NCI-H774 (cell line): ENCODE data around the gene TFAP2E.

Source experiments
- DNase-seq: peaks from one replicate; lab custom pipeline; 2025; lab: John Stamatoyannopoulos, UW

Gene TFAP2E

DNA sequence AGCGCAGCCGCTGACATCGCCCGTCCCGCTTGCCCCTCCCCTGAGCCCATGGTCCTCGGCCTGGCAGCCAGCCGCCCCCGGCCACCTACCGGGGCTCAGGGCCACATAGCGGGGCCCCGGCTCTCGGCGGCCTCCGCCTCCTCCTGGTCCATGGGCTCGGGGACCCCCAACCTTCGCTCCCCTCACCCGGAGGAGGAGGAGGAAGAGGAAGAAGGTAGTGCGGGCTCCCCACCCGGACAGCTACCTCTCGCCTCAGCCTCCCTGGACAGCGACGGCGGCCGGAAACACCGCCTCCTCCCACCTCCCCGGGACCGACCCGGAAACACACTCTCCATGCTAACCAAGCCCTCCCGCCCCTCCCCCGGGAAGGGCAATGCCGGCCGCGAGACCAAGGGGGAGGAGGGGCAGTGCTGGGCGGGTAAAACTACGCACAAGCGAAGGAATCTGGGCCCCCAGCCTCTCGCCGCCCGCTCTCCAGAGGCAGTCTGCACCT is 15.9 kb upstream of the TFAP2E start, which contains the start of gene KIAA0319L:
TSS of gene KIAA0319L (minus strand) at position 286 of the 493 bp plus-strand sequence. CDS start 2,912 bp downstream, outside the sequence.
- DNase-seq = peak; percentile 94

DNA sequence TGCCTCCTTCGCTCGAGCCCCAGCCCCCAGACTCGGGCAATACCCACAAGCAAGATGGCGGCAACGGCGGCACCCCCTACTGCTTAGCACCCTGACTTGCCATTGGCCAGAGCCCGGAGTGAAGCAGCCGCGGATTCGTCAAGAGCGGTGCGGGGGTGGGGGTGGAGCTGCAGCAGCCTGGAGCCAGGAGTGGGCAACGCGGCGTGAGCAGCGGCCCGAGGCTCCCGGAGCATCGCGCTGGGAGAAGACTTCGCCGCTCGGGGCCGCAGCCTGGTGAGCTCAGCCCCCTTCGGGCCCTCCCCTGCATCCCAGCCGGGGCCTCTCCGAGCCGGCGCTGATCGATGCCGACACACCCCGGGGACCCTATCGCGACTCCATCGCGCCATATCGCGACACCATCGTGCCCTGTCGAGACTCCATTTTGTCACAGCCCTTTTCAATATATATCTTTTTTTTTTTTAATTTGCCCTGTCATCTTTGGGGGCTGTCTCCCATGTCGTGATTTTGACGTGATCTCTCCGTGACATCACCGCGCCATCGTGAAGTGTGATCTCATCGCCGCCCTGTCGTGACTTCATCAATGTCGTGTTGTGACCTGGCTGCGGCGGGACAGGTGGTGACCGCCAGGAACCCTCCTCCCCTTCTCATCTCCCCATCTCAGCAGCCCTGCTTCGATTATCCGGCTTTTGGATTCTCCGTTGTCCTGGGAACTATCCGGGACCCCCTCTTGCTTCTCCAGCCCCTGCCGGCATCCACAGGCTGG is 15.3 kb upstream of the TFAP2E start, which contains the start of gene NCDN:
TSS of gene NCDN (plus strand) at position 189 of the 763 bp plus-strand sequence. CDS start at position 581, 392 bp downstream.
- peak; percentile 99 for DNase-seq

DNA sequence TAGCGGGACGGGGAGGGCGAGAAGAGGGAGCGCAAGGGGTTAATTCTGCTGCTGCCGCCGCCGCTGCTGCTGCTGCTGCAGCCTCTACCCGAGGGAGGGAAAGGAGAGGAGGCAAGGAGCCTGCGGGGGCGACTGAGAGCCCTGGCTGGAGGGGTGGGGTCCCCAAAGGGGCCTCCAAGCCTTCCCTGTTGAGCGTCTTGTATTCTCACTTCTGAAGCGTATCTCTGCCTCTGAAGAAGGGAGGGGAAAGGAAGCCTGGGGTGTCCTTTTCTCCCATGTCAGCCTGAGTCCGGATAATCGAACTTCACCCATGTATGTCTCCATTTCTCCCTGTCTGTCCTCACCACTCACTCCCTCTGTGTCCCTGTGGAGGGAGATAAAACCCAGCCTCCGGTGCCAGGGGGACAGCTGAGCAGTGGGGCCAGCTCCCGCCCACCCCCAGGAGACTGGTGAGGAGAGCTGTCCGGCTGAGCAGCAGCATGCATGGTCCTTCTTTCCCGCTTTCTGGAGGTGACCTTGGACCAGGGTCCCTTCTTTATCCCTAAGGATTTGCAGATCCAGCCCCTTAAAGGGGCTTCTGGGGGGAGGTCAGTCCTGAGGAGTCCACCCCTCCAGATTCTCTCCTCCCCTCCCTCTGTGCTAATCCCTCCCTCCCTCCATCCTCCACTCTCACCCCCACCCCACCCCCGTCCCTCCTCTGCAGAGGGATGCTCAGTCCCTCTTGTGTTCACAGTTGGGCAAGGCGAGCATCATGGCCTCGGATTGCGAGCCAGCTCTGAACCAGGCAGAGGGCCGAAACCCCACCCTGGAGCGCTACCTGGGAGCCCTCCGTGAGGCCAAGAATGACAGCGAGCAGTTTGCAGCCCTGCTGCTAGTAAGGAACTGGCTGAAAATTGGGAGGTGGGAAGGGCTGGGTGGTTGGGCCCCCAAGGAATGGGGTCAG is 14.5 kb upstream of the TFAP2E start:
- no peak for DNase-seq

DNA sequence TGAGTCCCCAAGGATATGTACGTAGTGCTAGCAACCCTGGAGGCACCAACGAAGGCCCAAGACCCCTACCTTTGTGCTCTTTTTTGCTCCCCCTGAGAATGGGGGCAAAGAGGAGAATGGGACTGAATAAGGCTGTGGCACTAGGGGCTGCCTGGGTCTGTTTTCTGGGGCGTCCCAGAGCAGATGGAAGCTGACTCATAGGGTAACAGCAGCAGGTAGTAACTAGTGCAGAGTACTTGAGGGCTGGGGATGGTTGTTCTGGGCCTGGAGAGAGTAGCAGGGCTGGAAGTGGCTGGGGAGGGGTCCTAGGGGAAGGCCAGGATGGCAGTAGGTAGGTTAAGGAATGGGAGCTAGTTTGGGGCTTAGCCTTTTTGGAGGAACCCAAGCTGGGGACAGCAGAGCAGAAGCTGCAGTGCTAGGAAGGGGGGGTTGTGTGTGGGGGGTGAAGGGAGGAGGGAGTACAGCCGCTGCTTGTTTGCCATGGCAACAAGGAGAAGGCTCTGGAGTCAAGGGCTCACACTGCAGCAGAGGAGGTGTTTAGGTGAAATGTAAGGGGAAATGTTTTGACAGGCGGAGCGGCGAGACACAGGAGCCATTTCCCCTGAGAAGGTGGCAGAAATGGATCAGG is 13.7 kb upstream of the TFAP2E start:
- DNase-seq = no peak

DNA sequence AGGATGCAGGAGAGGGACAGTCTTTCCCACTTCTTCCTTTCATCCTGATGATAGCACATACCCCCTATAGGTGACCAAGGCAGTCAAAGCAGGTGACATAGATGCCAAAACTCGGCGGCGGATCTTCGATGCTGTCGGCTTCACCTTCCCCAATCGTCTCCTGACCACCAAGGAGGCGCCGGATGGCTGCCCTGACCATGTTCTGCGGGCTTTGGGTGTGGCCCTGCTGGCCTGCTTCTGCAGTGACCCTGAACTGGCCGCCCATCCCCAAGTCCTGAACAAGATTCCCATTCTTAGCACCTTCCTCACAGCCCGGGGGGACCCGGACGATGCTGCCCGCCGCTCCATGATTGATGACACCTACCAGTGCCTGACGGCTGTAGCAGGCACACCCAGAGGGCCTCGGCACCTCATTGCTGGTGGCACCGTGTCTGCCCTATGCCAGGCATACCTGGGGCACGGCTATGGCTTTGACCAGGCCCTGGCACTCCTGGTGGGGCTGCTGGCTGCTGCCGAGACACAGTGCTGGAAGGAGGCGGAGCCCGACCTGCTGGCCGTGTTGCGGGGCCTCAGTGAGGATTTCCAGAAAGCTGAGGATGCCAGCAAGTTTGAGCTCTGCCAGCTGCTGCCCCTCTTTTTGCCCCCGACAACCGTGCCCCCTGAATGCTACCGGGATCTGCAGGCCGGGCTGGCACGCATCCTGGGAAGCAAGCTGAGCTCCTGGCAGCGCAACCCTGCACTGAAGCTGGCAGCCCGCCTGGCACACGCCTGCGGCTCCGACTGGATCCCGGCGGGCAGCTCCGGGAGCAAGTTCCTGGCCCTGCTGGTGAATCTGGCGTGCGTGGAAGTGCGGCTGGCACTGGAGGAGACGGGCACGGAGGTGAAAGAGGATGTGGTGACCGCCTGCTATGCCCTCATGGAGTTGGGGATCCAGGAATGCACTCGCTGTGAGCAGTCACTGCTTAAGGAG is 12.6 kb upstream of the TFAP2E start:
- DNase-seq = no peak

DNA sequence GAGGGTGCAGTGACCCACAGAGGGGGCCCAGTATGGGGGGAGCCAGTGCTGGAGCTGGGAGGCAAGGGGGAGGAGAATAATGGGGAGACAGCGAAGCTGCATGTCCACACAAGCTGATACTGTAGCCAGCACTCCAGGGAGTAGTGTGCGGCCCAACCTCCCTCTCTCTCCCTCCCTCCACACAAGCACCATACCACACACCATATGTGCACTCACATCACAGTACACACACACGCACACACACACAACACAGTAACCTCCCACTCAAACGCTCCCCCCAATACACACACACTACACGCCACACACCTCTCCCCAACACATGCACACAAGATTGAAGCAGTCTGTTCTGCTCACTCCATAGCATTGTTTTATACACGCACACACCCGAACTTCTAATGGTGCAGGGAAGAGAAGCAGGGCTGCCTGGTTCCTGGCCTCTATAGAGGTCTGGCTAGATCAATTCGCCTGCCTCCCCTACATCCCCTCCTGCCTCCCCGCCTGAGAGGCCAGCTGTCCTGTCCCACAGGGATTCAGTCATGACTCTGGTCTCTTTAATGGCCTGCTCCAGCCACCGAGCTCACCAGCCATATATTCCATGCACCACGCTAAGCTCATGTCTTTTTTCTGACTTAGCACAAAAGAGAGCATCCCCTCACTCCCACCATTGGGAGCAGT is 11.7 kb upstream of the TFAP2E start:
- DNase-seq = no peak

DNA sequence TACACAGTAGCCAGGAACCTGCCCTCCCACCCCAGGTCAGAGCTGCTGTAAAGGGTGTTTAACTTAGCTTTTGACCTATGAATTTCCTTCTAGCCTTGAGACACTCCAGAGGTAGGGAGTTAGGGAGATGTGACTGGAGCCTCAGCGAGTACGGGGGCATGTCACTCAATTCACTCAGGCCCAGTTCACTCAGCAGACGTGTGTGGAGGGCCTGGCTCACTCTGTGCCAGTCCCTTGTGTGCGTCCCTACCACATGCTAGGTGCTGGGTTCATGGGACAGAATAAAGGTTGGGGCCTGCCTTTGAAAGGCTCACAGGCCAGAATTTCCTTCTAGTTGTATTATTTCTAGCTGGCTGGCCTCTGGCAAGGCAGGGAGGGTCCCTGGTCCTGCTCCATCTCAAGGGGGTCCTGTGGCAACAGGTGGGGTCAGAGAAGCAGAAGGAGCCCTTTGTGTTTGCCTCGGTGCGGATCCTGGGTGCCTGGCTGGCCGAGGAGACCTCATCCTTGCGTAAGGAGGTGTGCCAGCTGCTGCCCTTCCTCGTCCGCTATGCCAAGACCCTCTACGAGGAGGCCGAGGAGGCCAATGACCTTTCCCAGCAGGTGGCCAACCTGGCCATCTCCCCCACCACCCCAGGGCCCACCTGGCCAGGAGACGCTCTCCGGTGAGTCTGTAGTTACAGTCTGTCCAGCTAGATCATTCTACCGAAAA is 11.0 kb upstream of the TFAP2E start:
- DNase-seq = no peak

DNA sequence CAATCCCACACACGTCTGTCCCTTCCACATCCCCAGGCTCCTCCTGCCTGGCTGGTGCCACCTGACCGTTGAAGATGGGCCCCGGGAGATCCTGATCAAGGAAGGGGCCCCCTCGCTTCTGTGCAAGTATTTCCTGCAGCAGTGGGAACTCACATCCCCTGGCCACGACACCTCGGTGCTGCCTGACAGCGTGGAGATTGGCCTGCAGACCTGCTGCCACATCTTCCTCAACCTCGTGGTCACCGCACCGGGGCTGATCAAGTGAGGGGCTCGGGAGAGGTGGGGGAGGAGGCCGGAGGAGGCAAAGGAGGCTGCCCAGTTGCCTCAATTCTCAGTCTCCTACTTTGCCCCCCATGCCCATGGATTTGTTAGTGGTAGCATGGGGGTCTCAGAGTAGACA is 9.9 kb upstream of the TFAP2E start:
- DNase-seq = no peak

DNA sequence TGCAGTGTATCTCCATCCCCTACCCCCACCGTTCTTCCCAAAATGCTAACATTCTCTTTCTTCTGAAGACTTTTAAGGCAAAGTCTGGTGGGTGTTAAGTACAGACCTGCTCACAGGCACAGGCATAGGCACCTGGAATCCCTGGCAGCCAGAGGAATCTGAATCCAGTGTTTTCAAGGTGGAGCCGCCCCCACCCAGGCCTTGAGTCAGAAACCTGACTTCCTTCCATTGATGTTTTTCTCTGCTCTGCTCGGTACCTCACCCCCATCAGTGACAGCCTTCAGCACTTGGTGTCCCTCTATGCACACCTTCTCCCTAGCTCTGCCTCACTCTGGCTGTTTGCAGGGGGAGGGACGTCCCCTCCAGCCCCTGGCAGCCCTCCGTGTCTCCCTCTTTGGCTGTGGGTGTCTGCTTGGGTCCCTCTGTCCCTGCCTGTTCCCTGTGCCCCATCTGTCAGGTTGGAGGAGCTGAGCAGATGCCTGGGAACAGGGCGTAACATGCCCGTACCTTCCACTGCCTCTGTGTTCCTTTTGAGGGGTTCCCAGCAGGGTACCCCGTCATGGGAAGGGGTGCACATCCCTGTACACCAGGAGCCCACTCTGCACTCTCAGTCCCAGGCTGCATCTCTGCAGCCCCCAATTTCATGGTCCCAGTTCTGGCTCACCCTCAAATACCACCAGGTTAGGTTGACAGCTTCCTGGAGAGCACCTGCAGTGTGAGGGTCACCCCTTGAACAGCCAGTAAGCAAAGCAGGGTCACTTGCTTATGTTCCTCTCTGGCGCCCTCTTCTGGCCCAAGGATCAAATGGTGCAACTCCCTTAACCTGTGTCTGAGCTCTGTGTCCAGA is 8.9 kb upstream of the TFAP2E start:
- DNase-seq = peak; percentile 79

DNA sequence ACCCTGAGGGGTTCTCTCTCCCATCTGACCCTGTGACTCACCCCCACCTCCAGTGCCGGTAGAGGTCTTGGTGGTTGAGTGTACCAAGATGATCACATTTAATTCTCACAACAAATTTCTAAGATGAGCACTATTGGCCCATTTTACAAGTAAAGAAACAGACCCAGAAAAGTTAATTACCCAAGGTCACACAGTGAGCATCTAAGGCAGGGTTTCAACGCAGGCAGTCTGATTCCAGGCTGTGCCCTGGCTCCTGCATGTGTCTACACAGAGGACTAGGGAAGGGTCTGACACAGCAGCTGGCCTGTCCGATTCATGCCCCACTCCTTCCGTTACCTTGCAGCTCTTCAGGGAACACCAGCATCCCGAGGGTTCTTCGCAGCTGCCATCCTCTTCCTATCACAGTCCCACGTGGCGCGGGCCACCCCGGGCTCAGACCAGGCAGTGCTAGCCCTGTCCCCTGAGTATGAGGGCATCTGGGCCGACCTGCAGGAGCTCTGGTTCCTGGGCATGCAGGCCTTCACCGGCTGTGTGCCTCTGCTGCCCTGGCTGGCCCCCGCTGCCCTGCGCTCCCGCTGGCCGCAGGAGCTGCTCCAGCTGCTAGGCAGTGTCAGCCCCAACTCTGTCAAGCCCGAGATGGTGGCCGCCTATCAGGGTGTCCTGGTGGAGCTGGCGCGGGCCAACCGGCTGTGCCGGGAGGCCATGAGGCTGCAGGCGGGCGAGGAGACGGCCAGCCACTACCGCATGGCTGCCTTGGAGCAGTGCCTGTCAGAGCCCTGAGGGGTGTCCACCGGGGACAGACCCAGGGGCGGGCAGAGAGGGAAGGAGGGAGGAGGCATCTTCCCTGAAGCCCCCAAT is 8.0 kb upstream of the TFAP2E start:
- DNase-seq = no peak

DNA sequence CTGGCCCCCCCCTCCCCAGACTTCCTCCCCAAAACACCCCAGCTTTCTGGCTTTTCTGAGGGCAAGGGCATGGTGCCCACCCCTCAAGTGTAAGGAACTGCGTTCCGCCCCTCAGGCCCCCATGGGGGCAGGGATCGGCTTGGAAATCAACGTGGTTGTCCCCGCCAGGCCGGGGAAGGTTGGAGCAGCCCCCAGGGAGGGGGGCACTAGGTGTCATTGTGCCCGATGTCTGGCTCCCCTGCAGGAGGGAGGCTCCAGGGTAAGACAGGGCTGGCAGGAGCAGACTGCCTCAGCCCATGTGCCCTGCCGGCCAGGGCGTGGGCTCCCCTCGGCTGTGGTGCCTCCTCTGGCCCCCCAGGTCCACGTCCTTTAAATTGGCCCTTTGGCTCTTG is 7.4 kb upstream of the TFAP2E start:
- DNase-seq = no peak

DNA sequence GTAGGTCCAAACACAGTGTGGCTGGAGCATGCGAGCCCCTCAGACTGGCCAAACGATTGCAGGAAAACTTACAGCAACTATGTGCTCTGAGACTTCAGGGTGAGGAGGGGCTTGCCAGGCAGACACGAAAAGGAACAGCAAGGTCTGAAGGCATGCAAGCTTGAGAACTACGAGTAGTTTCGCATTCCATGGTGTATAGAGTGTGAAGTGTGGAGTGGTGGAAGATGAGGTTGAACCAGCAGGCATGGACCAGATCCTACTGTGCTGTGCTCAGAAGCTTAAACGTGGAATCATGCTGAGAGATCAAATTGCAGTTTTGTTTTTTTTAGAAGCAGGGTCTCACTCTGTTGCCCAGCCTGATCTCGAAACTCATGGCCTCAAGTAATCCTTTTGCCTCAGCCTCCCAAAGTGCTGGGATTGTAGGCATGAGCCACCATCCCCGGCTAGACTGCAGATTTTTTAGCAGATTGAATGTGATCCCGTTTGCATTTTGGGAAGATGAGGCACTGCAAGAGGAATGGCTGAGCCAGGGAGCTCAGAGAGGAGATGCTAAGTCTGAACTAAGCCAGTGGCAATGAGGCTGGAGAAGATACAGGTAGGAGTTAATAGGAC is 5.1 kb upstream of the TFAP2E start:
- no peak for DNase-seq

DNA sequence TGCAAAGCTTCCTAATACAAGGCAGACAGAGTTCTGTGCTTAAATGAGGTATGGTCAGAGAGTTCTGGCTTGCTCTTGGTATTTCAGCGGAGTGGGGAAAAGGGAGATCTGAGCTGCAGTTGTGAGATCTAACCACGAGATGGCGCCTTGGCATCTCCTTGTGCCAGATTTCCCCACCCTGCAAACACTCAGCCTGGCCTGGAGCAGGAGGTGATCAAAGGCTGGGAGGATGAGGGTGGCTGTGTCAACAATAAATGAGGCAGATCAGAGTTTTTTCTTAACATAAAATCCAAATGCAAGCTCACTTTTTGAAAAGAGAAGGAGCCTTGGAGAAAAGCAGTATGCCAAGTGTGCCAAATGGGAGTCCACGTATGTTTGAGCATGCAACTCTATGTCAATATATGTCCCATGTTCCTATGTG is 4.1 kb upstream of the TFAP2E start:
- DNase-seq = peak; percentile 66

DNA sequence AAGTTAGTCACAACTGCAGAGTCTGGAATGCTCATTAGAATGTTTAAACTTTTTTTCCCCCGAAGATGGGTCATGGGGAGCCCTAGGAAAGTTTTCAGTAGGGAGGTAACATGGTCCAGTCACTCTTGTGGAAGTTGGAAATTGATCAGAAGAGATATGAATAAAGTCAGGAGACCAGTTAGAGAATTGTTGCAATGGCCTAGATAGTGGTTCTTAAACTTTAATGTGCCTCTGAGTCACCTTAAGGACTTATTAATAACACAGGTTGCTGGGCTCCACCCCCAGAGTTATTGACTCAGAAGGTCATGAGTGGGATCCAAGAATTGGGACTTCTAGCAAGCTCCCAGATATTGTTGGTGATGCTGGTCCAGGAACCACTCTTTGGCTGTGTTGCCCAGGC is 3.2 kb upstream of the TFAP2E start:
- DNase-seq = no peak

DNA sequence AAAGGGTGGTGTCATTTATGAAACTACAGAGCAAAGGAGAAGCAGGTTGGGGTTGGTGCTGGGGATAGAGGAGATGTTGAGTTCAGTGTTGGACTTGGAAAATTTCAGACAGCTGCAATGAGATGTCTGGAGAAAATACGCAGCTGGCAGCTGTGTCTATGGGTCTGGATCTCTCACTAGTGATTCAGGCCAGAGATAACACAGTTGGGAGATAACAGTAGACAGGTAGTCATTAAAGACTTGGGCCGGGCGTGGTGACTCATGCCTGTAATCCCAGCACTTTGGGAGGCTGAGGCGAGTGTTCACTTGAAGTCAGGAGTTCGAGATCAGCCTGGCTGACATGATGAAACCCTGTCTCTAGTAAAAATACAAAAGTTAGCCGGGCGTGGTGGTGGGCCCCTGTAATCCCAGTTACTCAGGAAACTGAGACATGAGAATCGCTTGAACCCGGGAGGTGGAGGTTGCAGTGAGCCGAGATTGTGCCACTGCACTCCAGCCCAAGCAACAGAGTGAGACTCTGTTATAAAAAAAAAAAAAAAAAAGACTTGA is 2.5 kb upstream of the TFAP2E start:
- no peak for DNase-seq

DNA sequence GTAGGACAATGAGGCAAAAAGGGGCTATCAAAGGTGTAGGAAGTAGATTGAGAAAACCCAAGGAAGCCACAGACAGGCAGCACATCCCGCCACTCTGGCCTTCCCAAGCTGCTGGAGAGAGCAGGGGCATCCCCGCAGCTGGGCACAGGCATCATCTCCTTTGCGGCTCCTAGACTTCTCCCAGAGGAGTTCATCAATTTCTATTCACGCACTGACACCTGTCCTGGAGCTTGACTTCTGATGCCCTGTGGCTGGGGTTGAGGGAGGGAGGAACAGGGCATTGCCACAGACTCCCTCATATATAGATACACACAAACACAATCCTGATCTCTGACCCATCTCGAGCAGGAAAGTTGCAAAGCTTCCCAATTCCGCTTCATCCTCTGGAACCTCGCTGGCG is 1.9 kb upstream of the TFAP2E start:
- DNase-seq = no peak

DNA sequence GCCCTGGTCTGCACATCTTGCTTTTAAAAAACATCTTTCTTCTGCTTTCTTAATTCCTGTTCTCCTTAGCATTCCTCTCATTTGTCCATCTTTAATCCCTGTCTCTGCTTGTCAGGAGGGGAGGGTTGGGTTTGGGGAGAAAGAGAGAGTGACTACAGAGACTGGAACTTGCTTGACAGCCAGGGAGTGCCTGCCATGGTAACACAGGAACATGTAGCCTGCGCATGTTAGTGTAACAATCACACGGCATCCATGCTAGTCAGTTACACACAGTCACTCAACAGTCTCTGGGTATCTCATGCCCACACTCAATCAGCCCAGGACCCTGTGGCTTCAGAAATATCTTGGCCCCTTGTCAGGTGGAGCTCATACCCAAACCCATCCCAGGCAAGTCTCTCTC is 818 bp upstream of the TFAP2E start:
- no peak for DNase-seq
